ENCODE measurements around the gene TMEM41A.

GRCh38 chr3:185534511-185534910 is 35.7 kb upstream of the TMEM41A start:
- TF ChIP-seq REST (IDR thresholded peaks at IDR 0.05; ENCODE audit: insufficient read depth in 1 of 2, low read depth in 2 of 2, low read length in 2 of 2) (no peak), POLR2AphosphoS5 (IDR thresholded peaks at IDR 0.05; ENCODE audit: low read depth, low read length) (no peak), TAF1 (IDR thresholded peaks at IDR 0.05; ENCODE audit: borderline replicate concordance, insufficient read depth, low read length) (no peak)

Data from PFSK-1 (cell line).